Measurements from ENCODE around the gene RIIAD1. TPM values are rescaled to one million over a fixed set of nuclear protein-coding genes. Genes with fewer than 3 reads are reported as not detected.

RIIAD1 gene
- total and polyA plus RNA-seq, 12 donors, result 3.4 to 11.4 (median 7.1) TPM; not detected in 1

DNA sequence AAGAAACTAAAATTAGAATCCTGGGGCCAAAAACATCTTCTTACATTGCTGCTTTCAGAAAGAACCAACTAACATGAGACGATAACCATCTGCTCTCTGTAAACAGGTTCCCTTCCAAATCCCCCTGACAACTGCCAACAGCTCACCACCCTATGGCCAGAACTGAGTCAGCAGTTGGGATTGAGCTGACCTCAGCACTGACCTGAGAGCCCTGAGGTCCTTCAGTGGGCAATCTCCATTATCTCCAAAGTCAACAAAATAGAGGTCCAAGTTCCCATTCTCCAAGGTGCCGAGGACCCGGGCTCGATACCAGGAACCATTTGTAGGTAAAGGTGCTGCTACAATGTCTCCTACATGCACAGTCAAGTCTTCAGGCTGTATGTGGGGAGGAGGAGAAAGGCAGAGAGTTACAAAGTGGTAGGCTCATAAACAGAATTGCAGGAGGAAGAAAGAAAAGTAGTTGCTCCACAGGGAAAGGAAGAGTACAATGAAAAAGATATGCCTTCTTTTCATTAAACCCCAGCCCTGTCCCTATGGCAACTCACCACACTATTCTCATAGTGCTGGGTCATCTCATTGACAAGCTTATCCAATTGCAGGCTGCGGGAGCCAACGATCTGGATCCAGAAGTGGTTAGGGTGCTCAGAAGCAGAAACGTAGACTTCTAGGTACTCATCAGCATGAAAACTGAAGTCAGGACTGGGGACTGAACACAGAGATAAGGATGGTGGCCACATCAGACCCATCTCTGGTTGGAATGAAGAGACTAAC is 54.8 kb downstream of the RIIAD1 start:
- no peak for ATAC-seq
- Histone ChIP-seq H3K9me3 (no peaks in the 10 kb centered on the region), H3K4me3 (no peak overlapping the region), H3K4me1 (no peaks in the 10 kb centered on the region), H3K27ac (no peak overlapping the region), H3K27me3 (no peaks in the 10 kb centered on the region), H3K36me3 (peaks cover 0 to 75% (median 10%) of the 10 kb centered on the region in 9 donors)
- TF ChIP-seq, protein P1, sequence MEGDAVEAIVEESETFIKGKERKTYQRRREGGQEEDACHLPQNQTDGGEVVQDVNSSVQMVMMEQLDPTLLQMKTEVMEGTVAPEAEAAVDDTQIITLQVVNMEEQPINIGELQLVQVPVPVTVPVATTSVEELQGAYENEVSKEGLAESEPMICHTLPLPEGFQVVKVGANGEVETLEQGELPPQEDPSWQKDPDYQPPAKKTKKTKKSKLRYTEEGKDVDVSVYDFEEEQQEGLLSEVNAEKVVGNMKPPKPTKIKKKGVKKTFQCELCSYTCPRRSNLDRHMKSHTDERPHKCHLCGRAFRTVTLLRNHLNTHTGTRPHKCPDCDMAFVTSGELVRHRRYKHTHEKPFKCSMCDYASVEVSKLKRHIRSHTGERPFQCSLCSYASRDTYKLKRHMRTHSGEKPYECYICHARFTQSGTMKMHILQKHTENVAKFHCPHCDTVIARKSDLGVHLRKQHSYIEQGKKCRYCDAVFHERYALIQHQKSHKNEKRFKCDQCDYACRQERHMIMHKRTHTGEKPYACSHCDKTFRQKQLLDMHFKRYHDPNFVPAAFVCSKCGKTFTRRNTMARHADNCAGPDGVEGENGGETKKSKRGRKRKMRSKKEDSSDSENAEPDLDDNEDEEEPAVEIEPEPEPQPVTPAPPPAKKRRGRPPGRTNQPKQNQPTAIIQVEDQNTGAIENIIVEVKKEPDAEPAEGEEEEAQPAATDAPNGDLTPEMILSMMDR (IDR thresholded peaks at IDR 0.05), result no peak
- 96% methylated on average over 7 of the region's 7 CpGs for WGBS, 2 donors
- intact Hi-C loops (cut with DNase I), result no loop called here
- no peak for DNase-seq

DNA sequence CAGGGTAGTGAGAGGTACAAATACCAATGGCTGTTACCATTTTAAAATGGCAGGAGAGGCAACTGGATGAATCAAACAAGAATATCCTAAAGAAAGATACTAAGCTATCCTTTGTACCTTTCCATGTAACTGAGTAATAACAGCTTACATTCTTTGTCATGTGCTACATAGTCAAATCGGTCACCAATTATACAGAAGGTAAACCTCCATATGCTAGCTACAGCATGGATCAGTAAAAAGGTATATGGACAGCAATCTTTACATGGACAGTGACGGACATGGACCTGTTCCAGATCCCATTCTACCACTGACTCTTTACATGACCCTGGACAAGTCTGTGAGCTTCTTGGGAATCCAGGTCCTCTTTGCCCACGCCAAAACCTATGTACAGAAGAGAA is 55.3 kb downstream of the RIIAD1 start:
- 78 to 86% methylated on average over 3 of the region's 3 CpGs for WGBS, 2 donors

GRCh38 chr1:151777317-151777716 is 56.0 kb downstream of the RIIAD1 start:
- Histone ChIP-seq H3K4me3 (no peak overlapping the region), H3K36me3 (peaks cover 0 to 86% (median 10%) of the 10 kb centered on the region in 9 donors), H3K27me3 (no peaks in the 10 kb centered on the region), H3K4me1 (peaks cover 0 to under 1% (median 0%) of the 10 kb centered on the region in 9 donors), H3K27ac (no peak overlapping the region), H3K9me3 (no peaks in the 10 kb centered on the region)
- intact Hi-C loops (cut with DNase I), result no loop called here
- DNase-seq, result no peak
- no peak for ATAC-seq
- TF ChIP-seq, protein P1 (IDR thresholded peaks at IDR 0.05), result no peak
- 96% methylated on average over 4 of the region's 4 CpGs for WGBS, 2 donors

More for the DNA sequence above, 55.3 kb downstream of the RIIAD1 start:
- TF ChIP-seq, protein P1 (IDR thresholded peaks at IDR 0.05), result no peak
- Histone ChIP-seq H3K27me3 (no peaks in the 10 kb centered on the region), H3K4me1 (no peaks in the 10 kb centered on the region), H3K27ac (no peak overlapping the region), H3K9me3 (no peaks in the 10 kb centered on the region), H3K36me3 (peaks cover 0 to 79% (median 10%) of the 10 kb centered on the region in 9 donors), H3K4me3 (no peak overlapping the region)
- no peak for DNase-seq
- intact Hi-C loops (cut with DNase I), result no loop called here
- ATAC-seq, result no peak

Other genes with a start within 250 kb of the RIIAD1 start
- gene CGN, start 210.1 kb upstream of the RIIAD1 start, total RNA-seq, result under 1 TPM in 7 of 10 donors, not detected in 3; 0.13 to 0.73 (median 0.28) TPM
- under 1 TPM; 0.07 to 0.15 TPM for gene CGN, start 210.1 kb upstream of the RIIAD1 start, polyA plus RNA-seq
- 10 to 100 TPM in 1 of 10 donors, 1 to 10 TPM in 9; 2.9 to 13.0 (median 5.5) TPM for gene TUFT1, start 181.2 kb upstream of the RIIAD1 start, total RNA-seq
- 1 to 10 TPM; 2.6 to 2.7 TPM for gene TUFT1, start 181.2 kb upstream of the RIIAD1 start, polyA plus RNA-seq
- gene SNX27, start 109.5 kb upstream of the RIIAD1 start, total RNA-seq, result 10 to 100 TPM; 26.9 to 37.8 (median 33.4) TPM
- gene SNX27, start 109.5 kb upstream of the RIIAD1 start, polyA plus RNA-seq, result 1 to 10 TPM; 6.5 to 7.1 TPM
- gene CELF3, start 4.7 kb upstream of the RIIAD1 start, total RNA-seq, result not detected
- gene CELF3, start 4.7 kb upstream of the RIIAD1 start, polyA plus RNA-seq, result under 1 TPM in 1 of 2 donors, not detected in 1; 0.04 TPM
- 10 to 100 TPM; 39.9 to 53.4 (median 46.4) TPM for gene MRPL9, start 42.0 kb downstream of the RIIAD1 start, total RNA-seq
- 10 to 100 TPM; 55.2 to 57.7 TPM for gene MRPL9, start 42.0 kb downstream of the RIIAD1 start, polyA plus RNA-seq
- gene TDRKH, start 69.0 kb downstream of the RIIAD1 start, total RNA-seq, result 1 to 10 TPM; 3.4 to 7.6 (median 5.1) TPM
- gene TDRKH, start 69.0 kb downstream of the RIIAD1 start, polyA plus RNA-seq, result 1 to 10 TPM; 3.6 to 4.9 TPM
- 1 to 10 TPM in 3 of 10 donors, under 1 TPM in 7; 0.17 to 2.7 (median 0.71) TPM for gene LINGO4, start 83.9 kb downstream of the RIIAD1 start, total RNA-seq
- under 1 TPM; 0.10 to 0.51 TPM for gene LINGO4, start 83.9 kb downstream of the RIIAD1 start, polyA plus RNA-seq
- 10 to 100 TPM in 8 of 10 donors, 1 to 10 TPM in 2; 5.9 to 21.0 (median 15.3) TPM for gene RORC, start 110.3 kb downstream of the RIIAD1 start, total RNA-seq
- gene RORC, start 110.3 kb downstream of the RIIAD1 start, polyA plus RNA-seq, result 10 to 100 TPM in 1 of 2 donors, 1 to 10 TPM in 1; 4.0 to 12.2 TPM
- not detected for gene C2CD4D, start 118.3 kb downstream of the RIIAD1 start, total RNA-seq
- gene C2CD4D, start 118.3 kb downstream of the RIIAD1 start, polyA plus RNA-seq, result under 1 TPM in 1 of 2 donors, not detected in 1; 0.04 TPM
- under 1 TPM in 1 of 10 donors, not detected in 9; 0.25 TPM for gene THEM5, start 132.2 kb downstream of the RIIAD1 start, total RNA-seq
- not detected for gene THEM5, start 132.2 kb downstream of the RIIAD1 start, polyA plus RNA-seq
- gene THEM4, start 188.0 kb downstream of the RIIAD1 start, total RNA-seq, result 10 to 100 TPM; 14.5 to 18.6 (median 16.2) TPM
- 10 to 100 TPM; 13.9 to 32.5 TPM for gene THEM4, start 188.0 kb downstream of the RIIAD1 start, polyA plus RNA-seq